ENCODE measurements around the gene ZNF564.
"Not testable (repeated sequence)": the region's sequence is repeated elsewhere in the genome, so short reads cannot be mapped to it uniquely, and the experiment has no call there.

The ZNF564 gene

DNA sequence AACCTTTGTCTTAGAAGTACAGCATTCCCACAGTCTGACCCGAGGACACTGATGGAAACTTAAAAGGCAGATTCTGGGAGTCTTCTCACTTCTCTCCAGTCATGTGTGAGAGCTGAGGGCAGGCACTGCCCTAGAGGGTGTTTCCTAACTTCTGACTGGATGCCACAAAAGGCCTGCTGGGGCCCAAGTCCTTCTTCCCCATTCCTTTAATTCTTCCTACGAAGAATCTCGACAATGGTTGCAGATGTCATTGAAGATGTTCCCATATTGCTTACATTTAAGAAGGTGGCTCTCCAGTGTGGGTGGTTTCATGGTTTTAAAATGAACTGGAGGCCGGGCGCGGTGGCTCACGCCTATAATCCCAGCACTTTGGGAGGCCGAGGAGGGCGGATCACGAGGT, 27.4 kb upstream of the ZNF564 start:
- no peak overlapping the region for H2AFZ ChIP-seq (ENCODE audit: low read depth, low read length, severe bottlenecking)
- 0 out of 2 replicates have a peak, but pooled peaks cover 10% of the 10 kb centered on the region for H3K9me3 ChIP-seq (ENCODE audit: insufficient read depth, low read length)
- no peaks in the 10 kb centered on the region for H4K20me1 ChIP-seq (ENCODE audit: low read depth, low read length)
- TF ChIP-seq EZH2phosphoT487 (conservative IDR thresholded peaks at IDR 0.05; ENCODE audit: low read length) = no peak
- TF ChIP-seq, protein P1, sequence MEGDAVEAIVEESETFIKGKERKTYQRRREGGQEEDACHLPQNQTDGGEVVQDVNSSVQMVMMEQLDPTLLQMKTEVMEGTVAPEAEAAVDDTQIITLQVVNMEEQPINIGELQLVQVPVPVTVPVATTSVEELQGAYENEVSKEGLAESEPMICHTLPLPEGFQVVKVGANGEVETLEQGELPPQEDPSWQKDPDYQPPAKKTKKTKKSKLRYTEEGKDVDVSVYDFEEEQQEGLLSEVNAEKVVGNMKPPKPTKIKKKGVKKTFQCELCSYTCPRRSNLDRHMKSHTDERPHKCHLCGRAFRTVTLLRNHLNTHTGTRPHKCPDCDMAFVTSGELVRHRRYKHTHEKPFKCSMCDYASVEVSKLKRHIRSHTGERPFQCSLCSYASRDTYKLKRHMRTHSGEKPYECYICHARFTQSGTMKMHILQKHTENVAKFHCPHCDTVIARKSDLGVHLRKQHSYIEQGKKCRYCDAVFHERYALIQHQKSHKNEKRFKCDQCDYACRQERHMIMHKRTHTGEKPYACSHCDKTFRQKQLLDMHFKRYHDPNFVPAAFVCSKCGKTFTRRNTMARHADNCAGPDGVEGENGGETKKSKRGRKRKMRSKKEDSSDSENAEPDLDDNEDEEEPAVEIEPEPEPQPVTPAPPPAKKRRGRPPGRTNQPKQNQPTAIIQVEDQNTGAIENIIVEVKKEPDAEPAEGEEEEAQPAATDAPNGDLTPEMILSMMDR (IDR thresholded peaks at IDR 0.05; ENCODE audit: insufficient read depth, low read length, poor library complexity, severe bottlenecking) = no peak
- H3K36me3 ChIP-seq (ENCODE audit: low read length) = peaks cover 19% of the 10 kb centered on the region
- H3K4me3 ChIP-seq (ENCODE audit: insufficient read depth, low read length, poor library complexity, severe bottlenecking) = no peak overlapping the region
- H3K27ac ChIP-seq (ENCODE audit: low read depth, low read length) = no peak overlapping the region
- no peak overlapping the region for H3K9ac ChIP-seq (ENCODE audit: low read length)
- no peaks in the 10 kb centered on the region for H3K79me2 ChIP-seq (ENCODE audit: insufficient read depth, low read length)
- no peak overlapping the region for H3K4me2 ChIP-seq (ENCODE audit: low read depth, low read length, poor library complexity, severe bottlenecking)
- H3K27me3 ChIP-seq (ENCODE audit: low read length) = no peaks in the 10 kb centered on the region
- H3K9me2 ChIP-seq (replicated peaks; ENCODE audit: insufficient read depth, low read length) = no peaks in the 10 kb centered on the region
- H3F3A ChIP-seq (ENCODE audit: insufficient read depth) = no peaks in the 10 kb centered on the region

DNA sequence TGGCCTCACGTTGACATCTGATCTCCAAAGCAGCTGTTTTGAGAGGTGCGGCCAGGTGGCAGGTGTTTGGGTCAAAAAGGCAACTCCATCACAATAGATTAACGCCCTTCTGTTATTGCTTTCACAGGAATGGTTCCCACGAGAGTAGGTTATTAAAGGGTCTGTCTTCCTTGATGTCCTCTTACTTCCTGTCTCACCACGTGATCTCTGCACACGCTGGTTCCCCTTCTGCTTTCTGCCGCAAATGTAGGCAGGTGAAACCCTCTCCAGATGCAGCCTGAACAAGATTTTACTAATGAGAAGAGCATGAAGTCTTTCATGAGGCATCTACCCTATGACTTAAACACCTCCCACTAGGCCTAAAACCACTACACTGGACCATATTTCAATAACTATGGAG, 22.8 kb upstream of the ZNF564 start:
- Histone ChIP-seq H3K36me3 (ENCODE audit: low read length) (no peaks in the 10 kb centered on the region), H3F3A (ENCODE audit: insufficient read depth) (no peaks in the 10 kb centered on the region), H3K27ac (ENCODE audit: low read depth, low read length) (peak overlapping the region; percentile 16; the same call in 1 of the 2 replicates), H3K9me2 (replicated peaks; ENCODE audit: insufficient read depth, low read length) (no peaks in the 10 kb centered on the region), H2AFZ (ENCODE audit: low read depth, low read length, severe bottlenecking) (peak overlapping the region; percentile 6), H4K20me1 (ENCODE audit: low read depth, low read length) (no peaks in the 10 kb centered on the region), H3K4me3 (ENCODE audit: insufficient read depth, low read length, poor library complexity, severe bottlenecking) (no peak overlapping the region), H3K27me3 (ENCODE audit: low read length) (no peaks in the 10 kb centered on the region), H3K79me2 (ENCODE audit: insufficient read depth, low read length) (no peaks in the 10 kb centered on the region), H3K9ac (ENCODE audit: low read length) (peak overlapping the region; percentile 24), H3K4me2 (ENCODE audit: low read depth, low read length, poor library complexity, severe bottlenecking) (peak overlapping the region; percentile 28), H3K9me3 (ENCODE audit: insufficient read depth, low read length) (no peaks in the 10 kb centered on the region)
- TF ChIP-seq, protein P1 (IDR thresholded peaks at IDR 0.05; ENCODE audit: insufficient read depth, low read length, poor library complexity, severe bottlenecking) = no peak
- TF ChIP-seq EZH2phosphoT487 (conservative IDR thresholded peaks at IDR 0.05; ENCODE audit: low read length) = no peak

DNA sequence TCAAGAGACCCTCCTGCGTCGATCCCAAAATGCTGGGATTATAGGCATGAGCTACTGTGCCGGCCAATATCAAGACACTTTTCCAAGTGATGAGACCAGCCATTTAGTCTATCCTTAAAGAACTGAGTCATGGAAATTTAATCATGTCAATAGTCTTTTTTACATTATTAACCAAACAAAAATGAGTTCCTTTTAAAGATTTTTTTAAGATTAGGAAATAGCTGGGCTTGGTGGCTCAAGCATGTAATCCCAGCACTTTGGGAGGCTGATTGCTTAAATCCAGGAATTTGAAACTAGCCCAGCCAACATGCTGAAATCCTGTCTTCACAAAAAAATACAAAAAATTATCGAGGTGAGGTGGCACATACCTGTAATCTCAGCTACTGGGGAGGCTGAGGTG, 16.7 kb upstream of the ZNF564 start:
- Histone ChIP-seq H3F3A (ENCODE audit: insufficient read depth) (no peaks in the 10 kb centered on the region), H3K27me3 (ENCODE audit: low read length) (no peaks in the 10 kb centered on the region), H3K9me2 (replicated peaks; ENCODE audit: insufficient read depth, low read length) (no peaks in the 10 kb centered on the region), H2AFZ (ENCODE audit: low read depth, low read length, severe bottlenecking) (no peak overlapping the region), H3K36me3 (ENCODE audit: low read length) (no peaks in the 10 kb centered on the region), H4K20me1 (ENCODE audit: low read depth, low read length) (no peaks in the 10 kb centered on the region), H3K9ac (ENCODE audit: low read length) (no peak overlapping the region), H3K4me3 (ENCODE audit: insufficient read depth, low read length, poor library complexity, severe bottlenecking) (no peak overlapping the region), H3K27ac (ENCODE audit: low read depth, low read length) (no peak overlapping the region), H3K4me2 (ENCODE audit: low read depth, low read length, poor library complexity, severe bottlenecking) (no peak overlapping the region), H3K9me3 (ENCODE audit: insufficient read depth, low read length) (no peaks in the 10 kb centered on the region), H3K79me2 (ENCODE audit: insufficient read depth, low read length) (no peaks in the 10 kb centered on the region)
- TF ChIP-seq EZH2phosphoT487 (conservative IDR thresholded peaks at IDR 0.05; ENCODE audit: low read length) = no peak
- TF ChIP-seq, protein P1 (IDR thresholded peaks at IDR 0.05; ENCODE audit: insufficient read depth, low read length, poor library complexity, severe bottlenecking) = no peak

DNA sequence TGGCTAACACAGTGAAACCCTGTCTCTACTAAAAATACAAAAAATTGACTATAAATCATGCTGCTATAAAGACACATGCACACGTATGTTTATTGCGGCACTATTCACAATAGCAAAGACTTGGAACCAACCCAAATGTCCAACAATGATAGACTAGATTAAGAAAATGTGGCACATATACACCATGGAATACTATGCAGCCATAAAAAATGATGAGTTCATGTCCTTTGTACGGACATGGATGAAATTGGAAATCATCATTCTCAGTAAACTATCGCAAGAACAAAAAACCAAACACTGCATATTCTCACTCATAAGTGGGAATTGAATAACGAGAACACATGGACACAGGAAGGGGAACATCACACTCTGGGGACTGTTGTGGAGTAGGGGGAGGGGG, 15.1 kb upstream of the ZNF564 start:
- not testable (repeated sequence) for H3F3A ChIP-seq (ENCODE audit: insufficient read depth); H3K4me3 ChIP-seq (ENCODE audit: insufficient read depth, low read length, poor library complexity, severe bottlenecking); H3K27me3 ChIP-seq (ENCODE audit: low read length); H3K9me3 ChIP-seq (ENCODE audit: insufficient read depth, low read length); H3K9me2 ChIP-seq (replicated peaks; ENCODE audit: insufficient read depth, low read length); H2AFZ ChIP-seq (ENCODE audit: low read depth, low read length, severe bottlenecking); H3K79me2 ChIP-seq (ENCODE audit: insufficient read depth, low read length); H3K4me2 ChIP-seq (ENCODE audit: low read depth, low read length, poor library complexity, severe bottlenecking); H3K27ac ChIP-seq (ENCODE audit: low read depth, low read length); H4K20me1 ChIP-seq (ENCODE audit: low read depth, low read length); H3K9ac ChIP-seq (ENCODE audit: low read length); H3K36me3 ChIP-seq (ENCODE audit: low read length)

Measured in SU-DHL-6 (cell line).